ENCODE measurements around the gene HIPK3. TPM values are rescaled to one million over a fixed set of nuclear protein-coding genes. Genes with fewer than 3 reads are reported as not detected.

HIPK3 gene
- total RNA-seq, 1 donor from 2014 or later: 33.1 TPM

- Histone ChIP-seq H3K4me2 (no peak overlapping the region), H4K20me1 (ENCODE audit: low read depth) (no peaks in the 10 kb centered on the region)
Measured at GRCh38 chr11:33317662-33318061, 60.5 kb downstream of the HIPK3 start.

GRCh38 chr11:33320016-33320813, 63.0 kb downstream of the HIPK3 start:
- no peaks in the 10 kb centered on the region for H3K9me3 Mint-ChIP-seq
- TF ChIP-seq CTCF (IDR thresholded peaks at IDR 0.05): no peak
- TF ChIP-seq EZH2 (IDR thresholded peaks at IDR 0.05): no peak
- no peak for TF ChIP-seq EZH2phosphoT487 (IDR thresholded peaks at IDR 0.05)

More at GRCh38 chr11:33317662-33318061, 60.5 kb downstream of the HIPK3 start:
- no peak for TF ChIP-seq EZH2phosphoT487 (IDR thresholded peaks at IDR 0.05)
- peaks cover 4% of the 10 kb centered on the region for H3K4me1 ChIP-seq
- Mint-ChIP-seq H3K4me3 (no peak overlapping the region), H3K4me1 (no peaks in the 10 kb centered on the region), H3K9me3 (no peaks in the 10 kb centered on the region), H3K36me3 (no peaks in the 10 kb centered on the region), H3K27ac (no peak overlapping the region), H3K27me3 (ENCODE audit: insufficient read depth, low read depth) (no peaks in the 10 kb centered on the region)
- no peak for DNase-seq (ENCODE audit: low spot score)
- no peak overlapping the region for H3K9ac ChIP-seq
- no peaks in the 10 kb centered on the region for H3K27me3 ChIP-seq
- H3K27ac ChIP-seq: no peak overlapping the region
- H2AFZ ChIP-seq (replicated peaks): no peak overlapping the region
- H3K36me3 ChIP-seq: no peaks in the 10 kb centered on the region
- peaks cover 42% of the 10 kb centered on the region for H3K79me2 ChIP-seq (ENCODE audit: low read depth)
- H3K9me3 ChIP-seq (ENCODE audit: low read depth): no peaks in the 10 kb centered on the region
- no peak overlapping the region for H3K4me3 ChIP-seq
- no peaks in the 10 kb centered on the region for H3F3A ChIP-seq (ENCODE audit: low read depth)

GRCh38 chr11:33320814-33321330, 63.7 kb downstream of the HIPK3 start:
- Histone ChIP-seq H3K9me3 (ENCODE audit: low read depth) (no peaks in the 10 kb centered on the region), H3K9ac (no peak overlapping the region), H3K4me3 (no peak overlapping the region), H3K4me2 (no peak overlapping the region), H3K27ac (no peak overlapping the region), H3K4me1 (peaks cover 4% of the 10 kb centered on the region), H3K27me3 (no peaks in the 10 kb centered on the region), H3F3A (ENCODE audit: low read depth) (no peaks in the 10 kb centered on the region), H2AFZ (replicated peaks) (no peak overlapping the region), H3K79me2 (ENCODE audit: low read depth) (peaks cover 54% of the 10 kb centered on the region), H3K36me3 (no peaks in the 10 kb centered on the region), H4K20me1 (ENCODE audit: low read depth) (no peaks in the 10 kb centered on the region)
- Mint-ChIP-seq H3K4me3 (no peak overlapping the region), H3K9me3 (no peaks in the 10 kb centered on the region), H3K27me3 (ENCODE audit: insufficient read depth, low read depth) (no peaks in the 10 kb centered on the region), H3K4me1 (no peaks in the 10 kb centered on the region), H3K36me3 (no peaks in the 10 kb centered on the region), H3K27ac (no peak overlapping the region)
- DNase-seq (ENCODE audit: low spot score): no peak
- no peak for TF ChIP-seq EZH2 (IDR thresholded peaks at IDR 0.05)
- TF ChIP-seq CTCF (IDR thresholded peaks at IDR 0.05): no peak
- TF ChIP-seq EZH2phosphoT487 (IDR thresholded peaks at IDR 0.05): no peak

More at GRCh38 chr11:33320016-33320813, 63.0 kb downstream of the HIPK3 start:
- Mint-ChIP-seq H3K4me1 (no peaks in the 10 kb centered on the region), H3K4me3 (no peak overlapping the region), H3K27ac (no peak overlapping the region), H3K27me3 (ENCODE audit: insufficient read depth, low read depth) (no peaks in the 10 kb centered on the region), H3K36me3 (no peaks in the 10 kb centered on the region)
- no peak overlapping the region for H3K4me2 ChIP-seq
- H3K4me1 ChIP-seq: peaks cover 4% of the 10 kb centered on the region
- H4K20me1 ChIP-seq (ENCODE audit: low read depth): no peaks in the 10 kb centered on the region
- H2AFZ ChIP-seq (replicated peaks): no peak overlapping the region
- H3K9me3 ChIP-seq (ENCODE audit: low read depth): no peaks in the 10 kb centered on the region
- no peak overlapping the region for H3K9ac ChIP-seq
- H3K36me3 ChIP-seq: no peaks in the 10 kb centered on the region
- no peak overlapping the region for H3K27ac ChIP-seq
- peaks cover 48% of the 10 kb centered on the region for H3K79me2 ChIP-seq (ENCODE audit: low read depth)
- no peak for DNase-seq (ENCODE audit: low spot score)
- H3K4me3 ChIP-seq: no peak overlapping the region
- H3K27me3 ChIP-seq: no peaks in the 10 kb centered on the region
- no peaks in the 10 kb centered on the region for H3F3A ChIP-seq (ENCODE audit: low read depth)

GRCh38 chr11:33321422-33321821, 64.2 kb downstream of the HIPK3 start:
- no peak overlapping the region for H3K9ac ChIP-seq
- H3K9me3 ChIP-seq (ENCODE audit: low read depth): no peaks in the 10 kb centered on the region
- no peaks in the 10 kb centered on the region for H3K27me3 ChIP-seq
- no peaks in the 10 kb centered on the region for H3F3A ChIP-seq (ENCODE audit: low read depth)
- no peak overlapping the region for H3K27ac ChIP-seq
- Mint-ChIP-seq H3K9me3 (no peaks in the 10 kb centered on the region), H3K4me3 (no peak overlapping the region), H3K36me3 (no peaks in the 10 kb centered on the region), H3K27me3 (ENCODE audit: insufficient read depth, low read depth) (no peaks in the 10 kb centered on the region), H3K4me1 (no peaks in the 10 kb centered on the region), H3K27ac (no peak overlapping the region)
- no peaks in the 10 kb centered on the region for H3K36me3 ChIP-seq
- H3K79me2 ChIP-seq (ENCODE audit: low read depth): peaks cover 54% of the 10 kb centered on the region
- no peak for DNase-seq (ENCODE audit: low spot score)
- H3K4me3 ChIP-seq: no peak overlapping the region
- no peak overlapping the region for H3K4me2 ChIP-seq
- no peaks in the 10 kb centered on the region for H4K20me1 ChIP-seq (ENCODE audit: low read depth)
- no peak overlapping the region for H2AFZ ChIP-seq (replicated peaks)
- TF ChIP-seq EZH2phosphoT487 (IDR thresholded peaks at IDR 0.05) (no peak), EZH2 (IDR thresholded peaks at IDR 0.05) (no peak), CTCF (IDR thresholded peaks at IDR 0.05) (no peak)
- peaks cover 4% of the 10 kb centered on the region for H3K4me1 ChIP-seq
